Cardiac muscle cell (in vitro differentiated cells and primary cell): ENCODE measurements around the gene SQSTM1. TPM values are rescaled to one million over a fixed set of nuclear protein-coding genes. Genes with fewer than 3 reads are reported as not detected.

Experiments
- DNase-seq, 2 donors: peaks; one replicate each; pipeline versions ENCODE4 v3.0.0 to v3.0.0-alpha.2; 2010 to 2017; ENCODE audit warnings: low read depth in 1 of 2, low spot score in 1 of 2
- H3K27ac ChIP-seq: fragments of 200-600 bp; sonication (generic); 2 replicates; pipeline ENCODE4 v1.5.1; 2016
- H3K27me3 ChIP-seq: fragments of 200-600 bp; sonication (generic); 2 replicates; pipeline ENCODE4 v1.6.0; 2016; ENCODE audit warnings: control low read depth
- H3K36me3 ChIP-seq: fragments of 200-600 bp; sonication (generic); 2 replicates; pipeline ENCODE4 v1.5.1; 2016; ENCODE audit warnings: control low read depth
- H3K4me1 ChIP-seq: fragments of 200-600 bp; sonication (generic); 2 replicates; pipeline ENCODE4 v1.8.1; 2017; ENCODE audit warnings: low read depth, mild to moderate bottlenecking, mixed run types
- H3K4me3 ChIP-seq: fragments of 200-600 bp; sonication (generic); 2 replicates; pipeline ENCODE4 v1.5.1; 2016; ENCODE audit warnings: mild to moderate bottlenecking
- H3K9me3 ChIP-seq: fragments of 200-600 bp; sonication (generic); 2 replicates; pipeline ENCODE4 v1.5.1; 2017; ENCODE audit warnings: low read depth, mild to moderate bottlenecking, control low read depth
- polyA plus RNA-seq: library from polyadenylated mRNA; unstranded; fragments of >200 nt; fragmentation: Nextera tagmentation; extraction: Ambion mirVana; gene quantifications from 2 replicates; pipeline ENCODE4 v1.2.1, GENCODE V29; 2016
- total RNA-seq: library from RNA; depleted of rRNA; stranded (reverse); fragments of >200 nt; gene quantifications from 2 replicates; pipeline ENCODE4 v1.2.3, GENCODE V29; 2016
- TF ChIP-seq, protein P1 (sequence below): IDR thresholded peaks from 2 replicates; pipeline ENCODE4 v1.5.1; 2012; ENCODE audit warnings: low read depth, mild to moderate bottlenecking, low read length

Gene SQSTM1
- total and polyA plus RNA-seq, 2 experiments from 2014 or later: 110 to 144 TPM

DNA sequence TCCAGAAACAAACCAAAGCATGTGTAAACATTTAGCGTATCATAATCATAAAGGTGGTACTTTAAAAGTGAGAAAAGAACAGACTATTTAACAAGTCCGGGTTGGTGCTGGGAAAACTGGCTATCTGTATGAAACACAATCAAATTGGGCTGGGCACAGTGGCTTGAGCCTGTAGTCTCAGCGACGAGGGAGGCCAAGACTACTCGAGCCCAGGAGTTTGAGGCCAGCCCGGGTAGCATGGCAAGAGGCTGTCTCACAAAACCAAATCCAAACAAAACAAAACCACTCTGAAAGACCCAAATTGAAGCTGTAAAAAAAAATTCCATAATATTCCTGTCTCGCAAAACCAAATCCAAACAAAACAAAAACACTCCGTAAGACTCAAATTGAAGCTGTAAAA is 33.7 kb downstream of the SQSTM1 start:
- Histone ChIP-seq H3K27ac (no peak overlapping the region), H3K4me1 (peaks cover 1% of the 10 kb centered on the region), H3K9me3 (no peaks in the 10 kb centered on the region), H3K36me3 (peaks cover 18% of the 10 kb centered on the region), H3K27me3 (no peaks in the 10 kb centered on the region), H3K4me3 (no peak overlapping the region)
- no peak for DNase-seq
- TF ChIP-seq, protein P1, sequence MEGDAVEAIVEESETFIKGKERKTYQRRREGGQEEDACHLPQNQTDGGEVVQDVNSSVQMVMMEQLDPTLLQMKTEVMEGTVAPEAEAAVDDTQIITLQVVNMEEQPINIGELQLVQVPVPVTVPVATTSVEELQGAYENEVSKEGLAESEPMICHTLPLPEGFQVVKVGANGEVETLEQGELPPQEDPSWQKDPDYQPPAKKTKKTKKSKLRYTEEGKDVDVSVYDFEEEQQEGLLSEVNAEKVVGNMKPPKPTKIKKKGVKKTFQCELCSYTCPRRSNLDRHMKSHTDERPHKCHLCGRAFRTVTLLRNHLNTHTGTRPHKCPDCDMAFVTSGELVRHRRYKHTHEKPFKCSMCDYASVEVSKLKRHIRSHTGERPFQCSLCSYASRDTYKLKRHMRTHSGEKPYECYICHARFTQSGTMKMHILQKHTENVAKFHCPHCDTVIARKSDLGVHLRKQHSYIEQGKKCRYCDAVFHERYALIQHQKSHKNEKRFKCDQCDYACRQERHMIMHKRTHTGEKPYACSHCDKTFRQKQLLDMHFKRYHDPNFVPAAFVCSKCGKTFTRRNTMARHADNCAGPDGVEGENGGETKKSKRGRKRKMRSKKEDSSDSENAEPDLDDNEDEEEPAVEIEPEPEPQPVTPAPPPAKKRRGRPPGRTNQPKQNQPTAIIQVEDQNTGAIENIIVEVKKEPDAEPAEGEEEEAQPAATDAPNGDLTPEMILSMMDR: no peak

DNA sequence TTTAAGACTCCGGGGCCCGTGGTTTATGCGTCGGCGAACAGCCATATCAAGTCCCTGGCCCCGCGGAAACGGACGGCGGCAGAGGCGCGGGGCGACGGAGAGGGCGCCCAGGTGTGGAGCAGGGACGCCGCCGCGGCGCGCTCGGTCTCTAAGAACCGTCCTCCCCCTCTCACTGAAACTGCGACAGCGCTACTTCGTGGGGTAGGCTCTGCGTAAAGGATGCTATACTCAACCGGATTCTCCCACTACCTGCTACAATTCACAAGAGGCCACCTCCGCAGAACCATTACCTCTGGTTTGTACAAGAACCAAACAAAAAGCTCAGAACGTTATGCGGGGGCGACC is 37.5 kb downstream of the SQSTM1 start:
- Histone ChIP-seq H3K4me1 (peaks cover 10% of the 10 kb centered on the region), H3K9me3 (no peaks in the 10 kb centered on the region), H3K27ac (peak overlapping the region; percentile 67), H3K4me3 (peak overlapping the region; percentile 81), H3K27me3 (no peaks in the 10 kb centered on the region), H3K36me3 (peaks cover 5% of the 10 kb centered on the region)
- TF ChIP-seq, protein P1: no peak
- peak; percentile 23 to 65 for DNase-seq

DNA sequence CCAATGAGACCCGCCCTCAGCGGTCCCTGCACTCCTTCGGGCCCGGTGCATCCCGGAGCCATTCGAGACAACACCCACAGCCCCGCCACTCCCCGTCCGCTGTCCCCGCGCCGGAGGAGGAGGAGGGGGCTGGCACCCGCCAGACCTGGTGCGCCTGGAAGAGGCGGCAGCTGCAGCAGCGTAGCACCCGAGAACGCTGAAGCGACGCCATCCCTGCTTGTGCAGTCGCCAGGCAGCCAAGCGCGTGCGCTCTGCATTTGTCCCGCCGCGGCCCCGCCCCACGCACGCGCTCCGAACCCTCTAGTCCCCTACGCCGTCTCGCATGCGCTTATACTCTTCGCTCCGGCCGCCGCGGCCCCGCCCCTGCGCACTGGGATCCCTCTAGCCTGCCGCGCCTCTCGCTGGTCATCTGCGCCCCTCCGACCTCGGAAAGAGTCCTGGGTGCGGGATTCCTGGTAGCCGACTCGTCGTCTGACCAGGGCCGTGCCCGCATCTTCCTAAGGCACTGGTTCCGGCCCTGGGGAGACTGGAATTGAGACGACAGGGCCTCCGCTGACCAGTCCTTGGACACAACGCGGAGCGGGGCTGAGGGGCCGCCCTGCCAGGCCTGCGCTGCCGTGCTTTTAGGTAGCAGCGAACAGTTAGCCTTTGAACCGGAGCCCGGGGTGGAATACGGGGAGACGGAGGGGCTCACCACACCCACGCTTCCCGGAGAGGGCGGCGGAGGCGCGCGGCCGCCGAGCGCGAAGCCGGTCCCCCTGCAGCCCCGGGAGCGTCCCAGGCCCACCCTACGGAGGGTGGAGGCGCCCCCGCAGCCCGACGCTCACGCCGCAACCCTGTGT is 38.1 kb downstream of the SQSTM1 start, which contains the start of gene MRNIP:
TSS of gene MRNIP (minus strand) at position 232 of the 842 bp plus-strand sequence. CDS start at position 211, 21 bp downstream.
- peaks cover 8% of the 10 kb centered on the region for H3K36me3 ChIP-seq
- TF ChIP-seq, protein P1: peak; percentile 21
- peak within 1 kb of the TSS; percentile 82 for H3K27ac ChIP-seq
- peaks cover 10% of the 10 kb centered on the region for H3K4me1 ChIP-seq
- peak; percentile 96 to 99 for DNase-seq
- no peaks in the 10 kb centered on the region for H3K27me3 ChIP-seq
- H3K9me3 ChIP-seq: no peaks in the 10 kb centered on the region
- peak within 1 kb of the TSS; percentile 81 for H3K4me3 ChIP-seq

DNA sequence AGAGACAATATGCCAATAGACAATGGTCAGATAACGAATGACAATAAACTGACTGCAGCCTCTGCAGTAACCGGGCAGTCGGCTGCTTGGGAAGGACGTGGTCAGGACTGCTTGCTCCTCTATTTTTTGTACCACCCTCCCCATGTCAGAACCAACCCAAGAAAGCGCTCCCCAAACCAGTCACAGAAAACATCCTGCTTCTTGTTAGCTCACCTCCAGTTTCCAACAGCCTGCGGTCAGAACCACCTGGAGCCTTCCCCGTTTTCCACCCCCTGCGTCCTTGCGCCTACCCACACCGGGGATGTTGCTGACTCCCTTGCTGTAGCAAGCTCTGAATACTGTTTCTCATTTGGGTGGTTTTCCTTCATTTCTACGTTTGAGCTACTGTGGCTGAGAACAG is 39.6 kb downstream of the SQSTM1 start:
- peaks cover 9% of the 10 kb centered on the region for H3K36me3 ChIP-seq
- DNase-seq: no peak
- H3K27me3 ChIP-seq: no peaks in the 10 kb centered on the region
- no peak overlapping the region for H3K4me3 ChIP-seq
- H3K4me1 ChIP-seq: peaks cover 10% of the 10 kb centered on the region
- no peaks in the 10 kb centered on the region for H3K9me3 ChIP-seq
- TF ChIP-seq, protein P1: no peak
- no peak overlapping the region for H3K27ac ChIP-seq

DNA sequence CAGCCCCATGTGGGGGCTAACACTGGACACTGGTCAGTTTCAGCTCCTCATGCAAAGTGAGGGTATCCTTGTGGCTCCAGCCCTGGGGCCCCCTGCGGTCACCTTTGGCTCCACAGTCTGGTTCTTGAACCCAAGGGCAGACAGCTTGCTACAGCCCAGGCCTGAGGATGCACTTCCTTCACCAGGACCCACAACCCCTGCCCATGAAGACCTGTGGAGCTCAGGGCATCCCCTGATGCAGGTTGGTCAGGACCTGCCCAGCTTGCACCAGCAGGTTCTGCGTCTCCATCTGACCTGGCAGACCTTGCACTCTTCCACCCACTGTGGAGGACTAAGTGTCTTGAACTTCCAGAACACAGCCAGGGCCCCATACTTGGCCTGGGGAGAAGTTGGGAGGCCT is 41.6 kb downstream of the SQSTM1 start:
- peaks cover 9% of the 10 kb centered on the region for H3K36me3 ChIP-seq
- H3K27me3 ChIP-seq: no peaks in the 10 kb centered on the region
- no peaks in the 10 kb centered on the region for H3K9me3 ChIP-seq
- no peak for DNase-seq
- H3K27ac ChIP-seq: no peak overlapping the region
- H3K4me3 ChIP-seq: no peak overlapping the region
- H3K4me1 ChIP-seq: peaks cover 10% of the 10 kb centered on the region
- TF ChIP-seq, protein P1: no peak
